NB4 (cell line): ENCODE measurements around the gene NPIPA8.
"Not testable (repeated sequence)": the region's sequence is repeated elsewhere in the genome, so short reads cannot be mapped to it uniquely, and the experiment has no call there.

Source experiments
- DNase-seq: peaks from one replicate; pipeline ENCODE4 v3.0.0; 2010; ENCODE audit warnings: low read depth
- H3K4me3 ChIP-seq: one replicate; pipeline ENCODE4 v1.5.1; 2011; ENCODE audit warnings: mild to moderate bottlenecking, low read depth, low read length, moderate library complexity

Gene NPIPA8

DNA sequence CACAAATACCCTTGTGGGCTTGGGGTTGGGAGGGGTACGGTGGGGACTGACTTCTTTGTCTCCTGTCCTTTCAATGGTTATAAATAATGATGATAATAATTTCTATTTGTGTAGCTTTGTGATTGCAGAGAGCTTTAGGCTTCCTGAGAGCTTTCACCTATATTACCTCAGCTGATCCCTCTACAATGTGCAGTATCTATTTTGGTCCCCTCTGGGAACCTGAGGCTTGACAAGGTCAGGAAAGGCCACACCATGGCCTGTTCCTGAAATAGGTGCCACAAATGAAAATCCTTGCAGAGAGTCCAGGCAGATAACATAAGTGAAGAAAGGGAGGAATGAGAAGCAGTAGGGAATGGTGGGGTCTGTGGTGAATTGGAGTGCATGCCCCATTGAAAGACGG, 45.6 kb downstream of the NPIPA8 start:
- not testable (repeated sequence) for H3K4me3 ChIP-seq, DNase-seq

- H3K4me3 ChIP-seq, DNase-seq: not testable (repeated sequence)
Measured at GRCh38 chr16:18286342-18286741, 50.2 kb downstream of the NPIPA8 start.

DNA sequence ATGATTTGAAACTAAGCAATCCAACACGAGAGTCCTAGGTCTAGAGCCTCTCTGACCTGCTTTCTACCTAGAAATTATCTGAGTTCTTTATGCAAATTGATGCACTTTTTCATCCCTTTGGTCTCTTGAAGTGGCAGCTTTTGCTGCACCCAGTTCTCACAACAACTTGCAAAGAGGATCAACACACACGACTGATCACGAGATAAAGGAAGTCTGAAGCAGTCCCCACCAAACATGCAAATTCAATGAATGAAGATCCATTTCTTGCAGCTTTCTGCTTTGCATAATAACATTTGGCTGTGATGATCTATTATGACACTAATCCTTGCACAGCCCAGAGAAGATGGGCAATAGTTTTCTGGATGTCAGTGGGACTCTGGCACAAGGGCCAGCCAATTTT, 56.2 kb downstream of the NPIPA8 start:
- not testable (repeated sequence) for DNase-seq, H3K4me3 ChIP-seq

DNA sequence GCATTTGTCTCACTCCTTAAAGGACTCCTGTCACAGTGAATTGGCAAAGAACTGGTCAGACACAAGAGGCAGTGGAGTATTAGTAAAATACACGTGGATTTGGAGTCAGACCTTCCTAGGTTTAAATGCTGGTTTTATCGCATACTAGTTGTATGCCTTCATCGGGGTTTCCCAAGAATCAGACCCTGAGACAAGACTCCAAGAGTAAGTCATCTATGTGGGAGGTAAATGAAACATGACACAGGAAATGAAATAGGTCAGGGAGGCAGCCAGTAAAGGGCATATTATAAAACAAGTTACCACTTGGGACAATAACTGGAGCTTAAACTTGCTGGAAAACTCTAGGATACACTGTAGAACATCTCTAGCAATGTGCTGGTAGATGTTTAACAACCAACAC, 59.8 kb downstream of the NPIPA8 start:
- not testable (repeated sequence) for H3K4me3 ChIP-seq, DNase-seq

DNA sequence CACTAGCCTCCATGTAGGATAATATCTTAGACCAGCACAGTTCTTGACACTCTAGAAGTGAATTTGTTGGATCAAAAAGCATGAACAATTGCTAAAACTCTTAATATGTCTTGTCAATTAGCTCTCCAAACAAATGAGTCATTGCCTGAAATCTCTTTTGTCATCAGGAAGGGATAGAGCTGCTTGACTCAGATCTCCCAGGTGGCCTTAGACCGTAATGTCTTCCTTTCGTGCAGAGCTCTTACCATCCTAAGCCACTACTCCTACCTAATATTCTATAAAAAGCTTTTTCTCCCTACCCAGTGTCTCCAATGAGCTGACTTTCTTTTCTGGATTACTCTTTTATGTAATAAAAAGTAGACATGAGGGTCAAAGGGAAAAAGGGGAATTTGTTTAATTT, 66.4 kb downstream of the NPIPA8 start:
- not testable (repeated sequence) for H3K4me3 ChIP-seq, DNase-seq
